GM10248 (cell line): ENCODE data around the gene PHRF1.

Experiments used
- CTCF ChIA-PET: fragments of 300-600 bp; sonication (Branson Sonifier 250); formaldehyde crosslinking; extraction: SDS; loops from one replicate; lab custom pipeline; 2021; ENCODE audit warnings: antibody characterized with exemption; lab: Yijun Ruan, JAX
- POLR2A ChIA-PET: fragments of 350-650 bp; sonication (Branson Sonifier 250); formaldehyde crosslinking; extraction: SDS; loops from one replicate; lab custom pipeline; 2020; ENCODE audit warnings: antibody characterized with exemption; lab: Yijun Ruan, JAX
- DNase-seq: peaks from one replicate; pipeline ENCODE4 v3.0.0; 2012; ENCODE audit errors: extremely low spot score
- CTCF ChIP-seq: IDR thresholded peaks from 2 replicates; pipeline ENCODE4 v1.5.1; 2012; ENCODE audit warnings: mild to moderate bottlenecking, low read depth; ENCODE audit errors: extremely low read depth, missing control alignments, control extremely low read depth

Gene PHRF1

DNA sequence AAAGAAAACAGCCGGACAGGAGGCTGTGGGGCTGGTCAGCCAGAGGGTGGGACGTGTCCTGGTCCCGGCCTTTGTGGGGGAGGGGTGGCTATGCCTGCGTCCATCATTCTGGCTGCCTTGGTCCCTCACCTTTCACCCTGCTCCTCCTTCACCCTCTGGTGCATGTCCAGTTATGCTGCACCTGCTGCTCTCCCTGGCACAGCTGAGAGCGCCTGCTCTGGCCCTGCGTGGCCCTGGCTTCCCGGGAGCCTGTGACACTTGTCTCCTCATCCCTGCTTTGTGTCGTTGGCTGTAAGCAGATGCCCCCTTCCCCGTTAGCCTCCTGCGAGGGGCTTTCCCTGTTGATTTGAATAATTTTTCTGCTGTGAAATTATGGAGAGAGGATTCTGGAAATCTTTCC, 16.6 kb downstream of the PHRF1 start:
- POLR2A ChIA-PET, result no interaction called here
- TF ChIP-seq CTCF, result no peak
- CTCF ChIA-PET, result no interaction called here
- DNase-seq, result no peak

- POLR2A ChIA-PET, result no interaction called here
Measured at GRCh38 chr11:593347-593746, 17.1 kb downstream of the PHRF1 start.

DNA sequence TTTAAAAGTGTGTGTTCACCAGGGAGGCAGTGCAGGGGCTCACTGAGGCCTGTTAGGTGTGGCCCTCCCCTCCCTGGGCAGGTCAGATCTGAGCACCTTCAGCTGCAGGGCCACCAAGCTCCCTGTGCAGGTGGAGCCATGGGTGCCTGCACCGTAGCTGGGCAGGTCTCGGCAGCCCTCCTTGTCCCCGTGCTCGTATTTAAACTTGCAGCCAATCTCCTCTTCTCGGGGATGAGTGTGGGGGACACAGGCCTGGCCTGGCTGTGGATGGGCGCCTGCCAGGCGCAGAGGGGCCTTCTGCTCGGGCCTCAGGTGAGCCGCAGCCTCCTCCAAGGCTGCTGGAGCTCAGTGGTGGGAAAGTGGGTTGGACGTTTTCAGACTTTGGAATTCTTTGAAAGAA, 19.1 kb downstream of the PHRF1 start:
- no peak for DNase-seq
- POLR2A ChIA-PET, result interaction anchor here (0.6 kb wide), 1 partner anchor 11 kb away, joined by 10 read pairs; no protein-coding TSS in a partner anchor
- CTCF ChIA-PET, result no interaction called here
- no peak for TF ChIP-seq CTCF

More at GRCh38 chr11:593347-593746, 17.1 kb downstream of the PHRF1 start:
- DNase-seq, result no peak
- TF ChIP-seq CTCF, result no peak
- CTCF ChIA-PET, result no interaction called here

GRCh38 chr11:596374-596773, 20.1 kb downstream of the PHRF1 start:
- no peak for TF ChIP-seq CTCF
- DNase-seq, result no peak
- ChIA-PET CTCF (no interaction called here), POLR2A (no interaction called here)

DNA sequence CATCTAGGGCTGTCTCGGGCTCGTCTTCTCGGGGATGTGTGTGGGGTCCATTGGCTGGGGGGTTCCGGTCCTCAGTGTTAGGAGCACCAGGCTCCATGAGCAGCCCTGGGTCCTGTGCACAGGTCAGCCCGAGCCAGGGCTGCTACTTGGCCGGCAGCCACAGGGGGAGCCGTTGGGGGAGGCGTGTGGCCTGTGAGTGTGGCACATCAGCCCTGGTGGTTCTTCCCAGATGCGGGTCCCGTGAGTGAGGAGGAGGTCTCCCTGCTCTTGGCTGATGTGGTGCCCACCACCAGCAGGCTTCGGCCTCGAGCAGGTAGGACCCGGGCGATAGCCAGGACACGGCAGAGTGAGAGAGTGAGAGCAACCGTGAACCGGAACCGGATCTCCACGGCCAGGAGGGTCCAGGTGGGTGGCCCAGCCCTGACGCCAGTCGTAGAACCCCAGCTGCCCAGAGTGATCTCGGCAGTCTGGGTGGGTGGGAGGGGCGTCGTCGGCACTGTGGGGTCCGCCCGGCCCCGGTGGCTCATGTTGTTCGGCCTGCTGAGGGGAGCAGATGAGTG, 21.0 kb downstream of the PHRF1 start:
- no peak for TF ChIP-seq CTCF
- ChIA-PET CTCF (no interaction called here), POLR2A (no interaction called here)
- DNase-seq, result no peak

GRCh38 chr11:598005-598680, 21.9 kb downstream of the PHRF1 start:
- ChIA-PET POLR2A (no interaction called here), CTCF (no interaction called here)
- TF ChIP-seq CTCF, result no peak
- DNase-seq, result no peak
